Measurements from ENCODE around the gene CPNE5.

DNA sequence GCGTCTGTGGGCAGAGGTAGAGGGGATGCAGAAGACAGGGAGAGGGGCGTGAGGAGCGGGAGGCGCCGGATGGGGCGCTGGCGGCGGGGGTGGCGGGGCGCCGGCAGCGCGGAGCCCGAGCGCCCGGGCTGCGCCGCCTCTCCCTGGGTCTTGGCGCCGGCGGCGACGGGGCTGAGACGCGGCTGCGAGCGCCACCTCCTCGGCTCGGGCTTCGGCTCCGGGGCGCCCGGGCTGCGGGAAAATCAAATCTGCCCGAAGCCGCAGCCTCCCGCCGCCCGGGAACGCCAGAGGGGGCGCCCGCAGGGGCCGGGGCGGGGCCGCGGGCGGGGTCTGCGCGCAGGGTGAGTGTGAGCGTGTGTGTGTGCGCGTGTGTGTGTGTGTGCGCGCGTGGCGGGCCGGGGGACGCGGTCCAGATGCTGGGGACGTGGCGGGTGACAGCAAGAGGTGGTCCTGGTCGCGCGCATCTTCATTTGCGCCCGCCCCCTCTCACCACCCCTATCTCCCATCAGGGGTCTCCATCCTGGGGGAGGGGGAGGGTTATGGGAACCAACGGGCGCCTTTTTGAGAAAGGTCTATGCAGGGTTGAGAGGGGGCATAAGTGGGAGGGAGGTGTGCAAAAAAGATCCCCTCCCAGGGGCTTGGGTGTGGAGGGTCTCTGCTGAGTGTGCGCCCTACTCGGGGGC, 646 bp upstream of the CPNE5 start:
- TF ChIP-seq, protein P1, sequence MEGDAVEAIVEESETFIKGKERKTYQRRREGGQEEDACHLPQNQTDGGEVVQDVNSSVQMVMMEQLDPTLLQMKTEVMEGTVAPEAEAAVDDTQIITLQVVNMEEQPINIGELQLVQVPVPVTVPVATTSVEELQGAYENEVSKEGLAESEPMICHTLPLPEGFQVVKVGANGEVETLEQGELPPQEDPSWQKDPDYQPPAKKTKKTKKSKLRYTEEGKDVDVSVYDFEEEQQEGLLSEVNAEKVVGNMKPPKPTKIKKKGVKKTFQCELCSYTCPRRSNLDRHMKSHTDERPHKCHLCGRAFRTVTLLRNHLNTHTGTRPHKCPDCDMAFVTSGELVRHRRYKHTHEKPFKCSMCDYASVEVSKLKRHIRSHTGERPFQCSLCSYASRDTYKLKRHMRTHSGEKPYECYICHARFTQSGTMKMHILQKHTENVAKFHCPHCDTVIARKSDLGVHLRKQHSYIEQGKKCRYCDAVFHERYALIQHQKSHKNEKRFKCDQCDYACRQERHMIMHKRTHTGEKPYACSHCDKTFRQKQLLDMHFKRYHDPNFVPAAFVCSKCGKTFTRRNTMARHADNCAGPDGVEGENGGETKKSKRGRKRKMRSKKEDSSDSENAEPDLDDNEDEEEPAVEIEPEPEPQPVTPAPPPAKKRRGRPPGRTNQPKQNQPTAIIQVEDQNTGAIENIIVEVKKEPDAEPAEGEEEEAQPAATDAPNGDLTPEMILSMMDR (conservative IDR thresholded peaks at IDR 0.05 in 1 of 2, IDR thresholded peaks at IDR 0.05 in 1 of 2; ENCODE audit: low read depth in 1 of 2, low read length in 2 of 2) = peak in 1 of 2 donors; percentile 7
- no peak for TF ChIP-seq EZH2 (IDR thresholded peaks at IDR 0.05; ENCODE audit: low read length, missing control alignments)
